DLD1 (cell line): ENCODE results near the gene NAT10.
"Not testable (repeated sequence)": the region's sequence is repeated elsewhere in the genome, so short reads cannot be mapped to it uniquely, and the experiment has no call there.

Source experiments
- in situ Hi-C: cut with HindIII; loops from 2 replicates; pipeline ENCODE4 v1.10.0; 2017; ENCODE audit warnings: low sequenced_read_pairs

Gene NAT10

GRCh38 chr11:34105079-34105956 lies at the start of gene NAT10:
TSS of gene NAT10 (plus strand) at chr11:34105629. CDS start at chr11:34108226, 2,597 bp downstream.
- in situ Hi-C loops, result no loop called here

DNA sequence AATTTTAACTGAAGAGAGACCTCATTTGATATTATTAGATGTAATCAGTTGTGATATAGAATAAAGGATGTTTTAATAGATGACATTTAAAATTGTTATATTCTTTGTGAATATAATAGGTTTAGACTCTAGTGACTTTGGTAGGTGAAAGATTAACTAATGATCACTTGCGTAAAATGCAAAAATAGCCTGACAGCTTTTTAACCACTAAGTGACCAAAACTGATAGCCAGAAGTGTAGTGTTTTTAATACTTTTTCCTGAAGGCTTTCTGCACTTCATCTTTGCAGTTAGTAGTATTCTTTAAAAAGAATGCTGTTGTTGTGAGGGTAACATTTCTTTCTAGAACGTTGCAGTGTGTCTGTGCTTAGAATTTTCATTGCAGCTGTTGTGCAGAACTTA lies 48.8 kb upstream of the NAT10 start:
- in situ Hi-C loops, result no loop called here

GRCh38 chr11:34063061-34063795 lies 42.2 kb upstream of the NAT10 start:
- in situ Hi-C loops, result no loop called here

GRCh38 chr11:34064291-34064690 lies 41.1 kb upstream of the NAT10 start:
- in situ Hi-C loops, result no loop called here

DNA sequence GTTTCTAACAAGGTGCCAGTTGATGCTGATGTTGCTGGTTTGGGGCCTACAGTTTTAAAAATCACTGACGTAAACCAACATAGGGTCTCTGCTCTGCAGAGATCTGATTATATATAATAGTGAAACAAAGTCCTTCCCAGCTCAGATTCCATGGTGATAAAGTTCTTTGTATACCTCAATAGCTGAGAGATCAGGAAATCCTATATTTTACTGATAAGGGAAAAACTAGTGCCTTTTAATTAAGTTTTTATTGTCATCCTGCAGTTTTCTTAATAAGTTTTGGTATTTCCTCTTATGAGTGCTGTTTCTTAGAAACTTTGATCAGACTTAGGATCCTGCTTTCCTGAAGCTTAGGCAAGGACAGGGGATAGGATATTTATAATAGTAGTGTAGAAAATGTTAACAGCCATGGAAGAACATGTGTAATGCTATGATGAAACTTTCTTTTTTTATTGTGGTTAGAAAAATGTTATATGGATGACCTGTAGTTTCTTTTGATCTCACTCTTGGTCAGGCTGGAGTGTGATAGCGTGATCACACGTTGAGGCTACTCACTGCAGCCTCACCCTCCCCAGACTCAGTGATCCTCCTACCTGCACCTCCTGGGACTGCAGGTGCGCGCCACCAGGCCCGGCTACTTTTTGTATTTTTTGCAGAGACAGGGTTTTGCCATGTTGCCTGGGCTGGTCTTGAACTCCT lies 39.8 kb upstream of the NAT10 start:
- in situ Hi-C loops, result no loop called here

GRCh38 chr11:34066766-34067165 lies 38.7 kb upstream of the NAT10 start:
- in situ Hi-C loops, result not testable (repeated sequence)

GRCh38 chr11:34067383-34068065 lies 37.9 kb upstream of the NAT10 start:
- in situ Hi-C loops, result no loop called here

DNA sequence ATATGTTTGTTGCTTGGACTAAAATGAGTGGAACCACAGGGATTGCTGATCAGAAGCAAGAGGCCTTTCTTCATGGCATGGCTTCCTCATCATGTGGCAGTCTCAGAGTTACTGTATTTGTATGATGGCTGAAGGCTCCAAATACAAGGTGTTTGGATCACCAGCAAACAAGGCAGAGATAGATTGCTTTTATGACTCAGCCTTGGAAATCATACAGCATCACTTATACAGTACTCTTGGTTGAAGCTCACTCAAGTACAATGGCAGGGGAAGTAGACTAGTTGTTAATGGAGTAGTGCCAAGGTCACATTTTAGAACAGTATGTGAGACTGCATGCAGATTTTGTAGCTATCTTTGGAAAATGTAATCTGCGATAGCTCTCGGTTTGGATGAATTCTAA lies 37.3 kb upstream of the NAT10 start:
- in situ Hi-C loops, result no loop called here

DNA sequence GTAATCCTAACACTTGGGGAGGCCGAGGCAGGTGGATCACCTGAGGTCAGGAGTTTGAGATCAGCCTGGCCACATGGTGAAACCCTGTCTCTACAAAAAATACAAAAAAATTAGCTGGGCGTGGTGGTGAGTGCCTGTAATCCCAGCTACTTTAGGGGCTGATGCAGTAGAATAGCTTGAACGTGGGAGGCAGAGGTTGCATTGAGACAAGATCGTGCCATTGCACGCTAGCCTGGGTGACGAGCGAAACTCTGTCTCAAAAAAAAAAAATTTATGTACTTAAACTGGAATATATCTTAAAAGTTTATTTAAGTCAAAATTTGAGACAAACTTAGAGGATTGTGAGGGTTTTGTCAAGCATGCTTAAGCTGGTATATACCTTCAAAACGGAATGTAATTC lies 34.1 kb upstream of the NAT10 start:
- in situ Hi-C loops, result not testable (repeated sequence)

- in situ Hi-C loops, result no loop called here
Observed at GRCh38 chr11:34072041-34072440, 33.4 kb upstream of the NAT10 start.

- in situ Hi-C loops, result no loop called here
Observed at GRCh38 chr11:34072832-34073231, 32.6 kb upstream of the NAT10 start.

DNA sequence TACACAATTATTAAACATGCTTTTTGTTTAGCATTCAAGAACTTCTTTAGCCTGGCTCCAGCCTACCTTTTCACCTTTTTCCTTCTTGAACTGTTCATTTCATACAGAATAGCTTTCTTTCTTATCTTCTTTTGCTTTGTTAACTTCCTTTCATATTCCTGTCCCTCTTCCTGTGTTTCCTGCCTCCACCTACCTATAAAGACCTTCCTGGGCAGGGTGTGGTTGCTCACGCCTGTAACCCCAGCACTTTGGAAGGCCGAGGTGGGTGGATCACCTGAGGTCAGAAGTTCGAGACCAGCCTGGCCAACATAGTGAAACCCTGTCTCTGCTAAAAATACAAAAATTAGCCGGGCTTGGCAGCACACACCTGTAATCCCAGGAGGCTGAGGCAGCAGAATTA lies 31.0 kb upstream of the NAT10 start:
- in situ Hi-C loops, result no loop called here

DNA sequence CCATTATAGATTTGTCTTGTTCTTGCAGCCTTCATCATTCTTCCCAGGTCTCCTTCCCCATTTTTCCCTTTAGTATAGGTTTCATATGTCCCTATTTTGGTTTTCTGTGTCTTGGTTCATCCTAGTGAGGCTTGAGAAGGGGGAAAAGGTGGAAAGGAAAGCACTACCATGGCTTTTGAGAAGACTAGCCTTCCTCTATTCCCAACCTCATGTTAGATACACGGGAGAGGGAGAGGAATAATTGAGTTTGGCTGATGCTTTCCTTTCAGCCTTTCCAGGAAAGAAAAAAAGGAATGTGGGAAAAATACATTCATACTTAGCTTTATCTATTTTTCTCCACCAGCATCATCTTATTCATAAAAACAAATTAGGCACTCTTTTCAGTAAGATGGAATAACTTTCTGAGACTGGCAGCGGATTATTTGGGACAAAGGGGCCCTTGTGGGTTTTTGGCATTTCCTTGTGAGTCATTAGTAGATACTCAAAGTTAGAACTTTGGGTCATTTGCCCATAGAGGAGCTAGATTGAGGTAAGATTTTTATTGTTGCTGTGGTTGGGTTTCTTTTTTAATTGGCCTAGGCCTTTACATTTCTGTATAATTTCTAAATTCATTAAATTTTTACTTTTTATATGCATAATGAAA lies 30.1 kb upstream of the NAT10 start:
- in situ Hi-C loops, result no loop called here

- in situ Hi-C loops, result no loop called here
Observed at GRCh38 chr11:34080609-34081008, 24.8 kb upstream of the NAT10 start.

- in situ Hi-C loops, result no loop called here
Observed at GRCh38 chr11:34084637-34085036, 20.8 kb upstream of the NAT10 start.

GRCh38 chr11:34086554-34087283 lies 18.7 kb upstream of the NAT10 start:
- in situ Hi-C loops, result no loop called here

GRCh38 chr11:34091825-34092224 lies 13.6 kb upstream of the NAT10 start:
- in situ Hi-C loops, result no loop called here

GRCh38 chr11:34094900-34095299 lies 10.5 kb upstream of the NAT10 start:
- in situ Hi-C loops, result not testable (repeated sequence)

DNA sequence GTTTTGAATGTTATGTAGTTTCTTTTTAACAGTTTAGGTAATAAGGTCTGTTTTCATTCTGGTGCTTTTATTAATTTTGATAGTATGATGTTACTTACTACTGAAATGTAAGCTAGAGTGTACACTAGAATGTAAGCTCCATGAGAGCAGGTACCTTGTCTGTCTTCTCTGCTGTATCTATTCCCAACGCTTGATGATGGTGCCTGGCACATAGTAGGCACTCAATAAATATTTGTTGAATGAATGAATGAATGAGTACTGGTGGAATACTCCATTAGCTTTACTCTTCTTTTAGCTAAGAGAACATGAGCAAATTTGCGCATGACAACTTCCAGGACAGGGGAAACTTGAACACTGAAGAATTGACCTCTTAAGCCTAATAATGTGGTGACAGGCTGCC lies 6.6 kb upstream of the NAT10 start:
- in situ Hi-C loops, result no loop called here

GRCh38 chr11:34104680-34105078 lies 750 bp upstream of the NAT10 start:
- in situ Hi-C loops, result no loop called here
